A549 (cell line): ENCODE results near the gene COQ7. TPM values are rescaled to one million over a fixed set of nuclear protein-coding genes. Genes with fewer than 3 reads are reported as not detected.

ENCODE experiments used
- ATAC-seq, 2 experiments: fragments of 200-7000 bp in 1 of 2; fragments of >200 bp in 1 of 2; cut with Nextera tagmentation in 1 of 2; cut with Tn5 transposase in 1 of 2; 3 replicates each; pipeline versions ENCODE4 v1.8.0 to v1.9.1; 2018 to 2020; ENCODE audit warnings: mild to moderate bottlenecking in 1 of 2, moderate library complexity in 1 of 2
- CTCF ChIA-PET: fragments of 300-600 bp; sonication (Branson Sonifier 250); formaldehyde crosslinking; extraction: SDS; loops from one replicate; lab custom pipeline; 2021; ENCODE audit warnings: antibody characterized with exemption, inconsistent platforms; lab: Yijun Ruan, JAX
- POLR2A ChIA-PET: fragments of 350-600 bp; formaldehyde crosslinking; extraction: SDS; loops from one replicate; lab custom pipeline; 2021; ENCODE audit warnings: antibody characterized with exemption, inconsistent platforms; lab: Yijun Ruan, JAX
- DNase-seq, 2 experiments: peaks; one replicate each; pipeline versions ENCODE4 v3.0.0 to v3.0.0-alpha.2; 2011 to 2016; ENCODE audit warnings: low read depth in 1 of 2, low spot score in 1 of 2
- FAIRE-seq: peaks from 2 replicates; lab custom pipeline; 2011; peaks lifted over from hg19 to GRCh38; lab: Jason Lieb, UNC
- H3K27ac ChIP-seq, 2 experiments: fragments of >200 bp; sonication (Bioruptor Twin); formaldehyde crosslinking; 3 replicates each; pipeline ENCODE4 v1.5.1; 2016 to 2017
- H3K4me1 ChIP-seq: fragments of >200 bp; sonication (Bioruptor Twin); formaldehyde crosslinking; 3 replicates; pipeline ENCODE4 v1.6.1; 2016
- H3K4me2 ChIP-seq: fragments of >200 bp; sonication (Bioruptor Twin); formaldehyde crosslinking; 3 replicates; pipeline ENCODE4 v1.6.1; 2016
- H3K4me3 ChIP-seq: fragments of >200 bp; sonication (Bioruptor Twin); formaldehyde crosslinking; 3 replicates; pipeline ENCODE4 v1.5.1; 2016
- H3K9me3 ChIP-seq: fragments of >200 bp; sonication (Bioruptor Twin); formaldehyde crosslinking; 3 replicates; pipeline ENCODE4 v1.6.1; 2016
- CEBPB ChIP-seq, 2 experiments: fragments of >200 bp in 1 of 2; sonication (Bioruptor Twin) in 1 of 2; formaldehyde crosslinking in 1 of 2; IDR thresholded peaks; 2 replicates each; pipeline ENCODE4 v1.6.1; 2012 to 2016
- CHD4 ChIP-seq: fragments of 200-600 bp; sonication (generic); IDR thresholded peaks from 2 replicates; pipeline ENCODE4 v1.6.1; 2016; ENCODE audit warnings: antibody characterized with exemption, mild to moderate bottlenecking, borderline replicate concordance
- EHMT2 ChIP-seq: fragments of 200-600 bp; sonication (generic); IDR thresholded peaks from 2 replicates; pipeline ENCODE4 v1.6.1; 2016; ENCODE audit warnings: antibody characterized with exemption, low read depth, mild to moderate bottlenecking, moderate library complexity
- ESRRA ChIP-seq: fragments of 150-350 bp; IDR thresholded peaks from 2 replicates; pipeline ENCODE4 v1.6.1; 2014; ENCODE audit warnings: mild to moderate bottlenecking, low read length, borderline replicate concordance
- FOSB ChIP-seq: fragments of 250-450 bp; sonication (Bioruptor Pico); IDR thresholded peaks from 2 replicates; pipeline ENCODE4 v1.5.0; 2020; ENCODE audit warnings: mild to moderate bottlenecking, moderate library complexity
- GATA3 ChIP-seq: IDR thresholded peaks from 2 replicates; pipeline ENCODE4 v1.6.1; 2012; ENCODE audit warnings: borderline replicate concordance
- HDAC2 ChIP-seq: fragments of 200-600 bp; sonication (generic); IDR thresholded peaks from 2 replicates; pipeline ENCODE4 v1.6.1; 2016
- HEYL ChIP-seq: fragments of 250-450 bp; sonication (Bioruptor Pico); IDR thresholded peaks from 2 replicates; pipeline ENCODE4 v1.8.0; 2021; ENCODE audit warnings: mild to moderate bottlenecking, moderate library complexity
- HOXB13 ChIP-seq: fragments of 250-450 bp; sonication (Bioruptor Pico); IDR thresholded peaks from 2 replicates; pipeline ENCODE4 v1.5.0; 2020; ENCODE audit warnings: low read depth, mild to moderate bottlenecking, moderate library complexity
- HOXB5 ChIP-seq: fragments of 250-450 bp; sonication (Bioruptor Pico); IDR thresholded peaks from 2 replicates; pipeline ENCODE4 v1.5.0; 2020; ENCODE audit warnings: mild to moderate bottlenecking, moderate library complexity
- KDM1A ChIP-seq: fragments of 200-600 bp; sonication (generic); IDR thresholded peaks from 2 replicates; pipeline ENCODE4 v1.6.1; 2016; ENCODE audit warnings: low read depth, mild to moderate bottlenecking
- KDM5A ChIP-seq: fragments of 200-600 bp; sonication (generic); IDR thresholded peaks from 2 replicates; pipeline ENCODE4 v1.6.1; 2016; ENCODE audit warnings: antibody characterized with exemption, mild to moderate bottlenecking
- PHF8 ChIP-seq: fragments of 200-600 bp; sonication (generic); IDR thresholded peaks from 2 replicates; pipeline ENCODE4 v1.6.1; 2016; ENCODE audit warnings: low read depth, mild to moderate bottlenecking, antibody characterized with exemption, moderate library complexity, borderline replicate concordance
- RARB ChIP-seq: fragments of 250-450 bp; sonication (Bioruptor Pico); IDR thresholded peaks from 2 replicates; pipeline ENCODE4 v1.8.0; 2021; ENCODE audit warnings: mild to moderate bottlenecking, moderate library complexity
- SMC3 ChIP-seq: fragments of >200 bp; sonication (Bioruptor Twin); formaldehyde crosslinking; IDR thresholded peaks from 3 replicates; pipeline ENCODE4 v1.6.1; 2018; ENCODE audit warnings: inconsistent platforms
- SREBF2 ChIP-seq: fragments of 450-650 bp; IDR thresholded peaks from 2 replicates; pipeline ENCODE4 v1.6.1; 2014; ENCODE audit warnings: mild to moderate bottlenecking, moderate library complexity
- TFCP2L1 ChIP-seq: fragments of 250-450 bp; sonication (Bioruptor Pico); IDR thresholded peaks from 2 replicates; pipeline ENCODE4 v1.5.0; 2021; ENCODE audit warnings: mild to moderate bottlenecking
- WGBS: methylation state at CpG from one replicate; pipeline ENCODE4 v1.1.6; 2017; ENCODE audit errors: missing lambda C conversion rate; 5-methylcytosine and 5-hydroxymethylcytosine counted together
- polyA plus RNA-seq, 4 experiments: library from polyadenylated mRNA; depleted of rRNA in 3 of 4; stranded (reverse); fragments of >200 nt; fragmentation: RNase III in 1 of 4; extraction: RNeasy Plus Mini Kit Qiagen cat#74134 plus additional on column Dnase treatment in 1 of 4; gene quantifications; 2 replicates in 3 of 4; 3 replicates in 1 of 4; pipeline ENCODE4 v1.2.3, GENCODE V29; 2011 to 2017
- TF ChIP-seq, protein P1 (sequence below): fragments of 450-650 bp; IDR thresholded peaks from 2 replicates; pipeline ENCODE4 v1.6.1; 2014; ENCODE audit warnings: antibody characterized with exemption
- TF ChIP-seq, protein P2 (sequence below): fragments of 200-600 bp; sonication (generic); IDR thresholded peaks from 2 replicates; pipeline ENCODE4 v1.6.1; 2016; ENCODE audit warnings: antibody characterized with exemption, mild to moderate bottlenecking, moderate library complexity
- TF ChIP-seq, protein P3 (sequence below): fragments of 250-450 bp; sonication (Bioruptor Pico); IDR thresholded peaks from 2 replicates; pipeline ENCODE4 v1.5.0; 2021; ENCODE audit warnings: mild to moderate bottlenecking, moderate library complexity, borderline replicate concordance
- TF ChIP-seq, protein P4 (sequence below): fragments of 250-450 bp; sonication (Bioruptor Pico); IDR thresholded peaks from 2 replicates; pipeline ENCODE4 v1.5.0; 2020; ENCODE audit warnings: low read depth, mild to moderate bottlenecking, moderate library complexity

Gene COQ7
- polyA plus RNA-seq, 2 of the 4 experiments (the other 2 are of a cell fraction): 16.3 to 23.8 TPM

DNA sequence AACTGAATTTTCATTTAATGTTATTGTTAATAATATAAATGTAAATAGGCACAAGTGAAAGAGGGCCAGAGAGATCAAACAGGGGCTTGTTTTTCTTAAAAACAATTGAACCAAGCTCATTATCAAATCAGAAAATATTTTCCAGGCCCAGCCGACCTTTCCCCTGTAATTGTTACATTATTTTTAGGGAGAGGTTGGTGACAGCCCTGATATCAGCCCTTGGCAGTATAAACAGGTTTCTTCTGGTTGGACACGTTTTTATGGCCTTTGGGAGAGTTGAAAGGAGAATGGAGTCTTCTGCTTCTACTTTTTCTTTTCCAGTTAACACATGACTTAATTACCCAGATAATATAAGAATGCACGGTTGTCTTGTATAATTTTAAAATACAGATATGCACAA is 40.0 kb upstream of the COQ7 start:
- ChIA-PET POLR2A (no interaction called here), CTCF (interaction anchor here (0.6 to 3.0 kb wide), 5 partner anchors 10 to 58 kb away, joined by 3 to 10 read pairs (median 3); partner anchors contain the start of gene TMC7)
- no peaks in the 10 kb centered on the region for H3K4me1 ChIP-seq
- no peak for TF ChIP-seq KDM5A
- no peak for TF ChIP-seq HOXB5
- TF ChIP-seq, protein P1, sequence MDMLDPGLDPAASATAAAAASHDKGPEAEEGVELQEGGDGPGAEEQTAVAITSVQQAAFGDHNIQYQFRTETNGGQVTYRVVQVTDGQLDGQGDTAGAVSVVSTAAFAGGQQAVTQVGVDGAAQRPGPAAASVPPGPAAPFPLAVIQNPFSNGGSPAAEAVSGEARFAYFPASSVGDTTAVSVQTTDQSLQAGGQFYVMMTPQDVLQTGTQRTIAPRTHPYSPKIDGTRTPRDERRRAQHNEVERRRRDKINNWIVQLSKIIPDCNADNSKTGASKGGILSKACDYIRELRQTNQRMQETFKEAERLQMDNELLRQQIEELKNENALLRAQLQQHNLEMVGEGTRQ: no peak
- no peak for TF ChIP-seq ESRRA
- no peak for TF ChIP-seq CHD4
- TF ChIP-seq, protein P2, sequence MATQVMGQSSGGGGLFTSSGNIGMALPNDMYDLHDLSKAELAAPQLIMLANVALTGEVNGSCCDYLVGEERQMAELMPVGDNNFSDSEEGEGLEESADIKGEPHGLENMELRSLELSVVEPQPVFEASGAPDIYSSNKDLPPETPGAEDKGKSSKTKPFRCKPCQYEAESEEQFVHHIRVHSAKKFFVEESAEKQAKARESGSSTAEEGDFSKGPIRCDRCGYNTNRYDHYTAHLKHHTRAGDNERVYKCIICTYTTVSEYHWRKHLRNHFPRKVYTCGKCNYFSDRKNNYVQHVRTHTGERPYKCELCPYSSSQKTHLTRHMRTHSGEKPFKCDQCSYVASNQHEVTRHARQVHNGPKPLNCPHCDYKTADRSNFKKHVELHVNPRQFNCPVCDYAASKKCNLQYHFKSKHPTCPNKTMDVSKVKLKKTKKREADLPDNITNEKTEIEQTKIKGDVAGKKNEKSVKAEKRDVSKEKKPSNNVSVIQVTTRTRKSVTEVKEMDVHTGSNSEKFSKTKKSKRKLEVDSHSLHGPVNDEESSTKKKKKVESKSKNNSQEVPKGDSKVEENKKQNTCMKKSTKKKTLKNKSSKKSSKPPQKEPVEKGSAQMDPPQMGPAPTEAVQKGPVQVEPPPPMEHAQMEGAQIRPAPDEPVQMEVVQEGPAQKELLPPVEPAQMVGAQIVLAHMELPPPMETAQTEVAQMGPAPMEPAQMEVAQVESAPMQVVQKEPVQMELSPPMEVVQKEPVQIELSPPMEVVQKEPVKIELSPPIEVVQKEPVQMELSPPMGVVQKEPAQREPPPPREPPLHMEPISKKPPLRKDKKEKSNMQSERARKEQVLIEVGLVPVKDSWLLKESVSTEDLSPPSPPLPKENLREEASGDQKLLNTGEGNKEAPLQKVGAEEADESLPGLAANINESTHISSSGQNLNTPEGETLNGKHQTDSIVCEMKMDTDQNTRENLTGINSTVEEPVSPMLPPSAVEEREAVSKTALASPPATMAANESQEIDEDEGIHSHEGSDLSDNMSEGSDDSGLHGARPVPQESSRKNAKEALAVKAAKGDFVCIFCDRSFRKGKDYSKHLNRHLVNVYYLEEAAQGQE: no peak
- no peak for TF ChIP-seq SREBF2
- TF ChIP-seq, protein P3, sequence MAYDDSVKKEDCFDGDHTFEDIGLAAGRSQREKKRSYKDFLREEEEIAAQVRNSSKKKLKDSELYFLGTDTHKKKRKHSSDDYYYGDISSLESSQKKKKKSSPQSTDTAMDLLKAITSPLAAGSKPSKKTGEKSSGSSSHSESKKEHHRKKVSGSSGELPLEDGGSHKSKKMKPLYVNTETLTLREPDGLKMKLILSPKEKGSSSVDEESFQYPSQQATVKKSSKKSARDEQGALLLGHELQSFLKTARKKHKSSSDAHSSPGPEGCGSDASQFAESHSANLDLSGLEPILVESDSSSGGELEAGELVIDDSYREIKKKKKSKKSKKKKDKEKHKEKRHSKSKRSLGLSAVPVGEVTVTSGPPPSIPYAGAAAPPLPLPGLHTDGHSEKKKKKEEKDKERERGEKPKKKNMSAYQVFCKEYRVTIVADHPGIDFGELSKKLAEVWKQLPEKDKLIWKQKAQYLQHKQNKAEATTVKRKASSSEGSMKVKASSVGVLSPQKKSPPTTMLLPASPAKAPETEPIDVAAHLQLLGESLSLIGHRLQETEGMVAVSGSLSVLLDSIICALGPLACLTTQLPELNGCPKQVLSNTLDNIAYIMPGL (CRISPR knock-in tag): no peak
- no peak for TF ChIP-seq HEYL (CRISPR knock-in tag)
- TF ChIP-seq GATA3: no peak
- no peak for TF ChIP-seq PHF8
- TF ChIP-seq, protein P4, sequence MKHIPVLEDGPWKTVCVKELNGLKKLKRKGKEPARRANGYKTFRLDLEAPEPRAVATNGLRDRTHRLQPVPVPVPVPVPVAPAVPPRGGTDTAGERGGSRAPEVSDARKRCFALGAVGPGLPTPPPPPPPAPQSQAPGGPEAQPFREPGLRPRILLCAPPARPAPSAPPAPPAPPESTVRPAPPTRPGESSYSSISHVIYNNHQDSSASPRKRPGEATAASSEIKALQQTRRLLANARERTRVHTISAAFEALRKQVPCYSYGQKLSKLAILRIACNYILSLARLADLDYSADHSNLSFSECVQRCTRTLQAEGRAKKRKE (CRISPR knock-in tag): no peak
- TF ChIP-seq KDM1A: no peak
- TF ChIP-seq TFCP2L1 (CRISPR knock-in tag): no peak
- TF ChIP-seq FOSB: no peak
- no peak for TF ChIP-seq HOXB13 (CRISPR knock-in tag)
- no peak for FAIRE-seq
- no peaks in the 10 kb centered on the region for H3K9me3 ChIP-seq
- no peak for ATAC-seq
- no peak for DNase-seq
- H3K27ac ChIP-seq: no peak overlapping the region
- 56% methylated on average over 3 of the region's 3 CpGs for WGBS
- H3K4me2 ChIP-seq: no peak overlapping the region
- H3K4me3 ChIP-seq: no peak overlapping the region

DNA sequence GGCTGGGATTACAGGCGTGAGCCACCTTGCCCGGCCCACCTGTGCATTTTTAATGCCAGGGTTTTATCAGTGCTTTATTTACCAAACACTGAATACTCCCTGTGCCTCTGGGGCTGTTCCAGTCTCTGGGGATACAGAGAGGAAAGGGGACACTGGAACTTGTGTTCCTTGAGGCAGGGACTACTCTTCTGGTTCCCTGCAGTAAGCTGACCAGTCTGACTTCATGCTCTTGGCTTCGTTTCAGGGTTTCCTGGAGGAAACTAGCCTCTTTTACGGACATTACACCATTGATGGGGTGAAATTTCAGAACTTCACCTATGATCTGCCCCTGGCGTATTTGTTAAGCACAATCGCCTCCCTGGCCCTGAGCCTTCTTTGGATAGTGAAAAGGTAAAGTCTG is 37.4 kb upstream of the COQ7 start:
- H3K4me1 ChIP-seq: no peaks in the 10 kb centered on the region
- H3K27ac ChIP-seq: no peak overlapping the region
- ATAC-seq (no peak), DNase-seq (no peak), FAIRE-seq (no peak)
- no peak overlapping the region for H3K4me3 ChIP-seq
- H3K4me2 ChIP-seq: no peak overlapping the region
- 86% methylated on average over 6 of the region's 6 CpGs for WGBS
- ChIA-PET POLR2A (no interaction called here), CTCF (interaction anchor here (0.5 to 1.7 kb wide), 2 partner anchors 46 to 347 kb away, joined by 4 to 6 read pairs; partner anchors contain the start of gene TMC7)
- no peaks in the 10 kb centered on the region for H3K9me3 ChIP-seq
- TF ChIP-seq HDAC2 (no peak), SMC3 (no peak), HOXB13 (CRISPR knock-in tag) (no peak), RARB (CRISPR knock-in tag) (no peak), SREBF2 (no peak), EHMT2 (no peak), CEBPB (IDR thresholded peaks at IDR 0.05) (no peak)
